Brain microvascular endothelial cell (primary cell): ENCODE data around the gene PGF.

Source experiments
- DNase-seq: peaks from one replicate; pipeline ENCODE4 v3.0.0-alpha.2; 2020
- H3K27ac ChIP-seq: fragments of 250-450 bp; sonication (Bioruptor Pico); 2 replicates; pipeline ENCODE4 v1.5.1; 2020; ENCODE audit warnings: mild to moderate bottlenecking, moderate library complexity
- H3K27me3 ChIP-seq: fragments of 250-450 bp; sonication (Bioruptor Pico); replicated peaks from 2 replicates; pipeline ENCODE4 v1.5.1; 2020; ENCODE audit warnings: mild to moderate bottlenecking
- H3K36me3 ChIP-seq: fragments of 250-450 bp; sonication (Bioruptor Pico); replicated peaks from 2 replicates; pipeline ENCODE4 v1.5.1; 2020; ENCODE audit warnings: mild to moderate bottlenecking
- H3K4me3 ChIP-seq: 2 replicates; pipeline ENCODE4 v1.5.1; 2011; ENCODE audit warnings: low read depth, mild to moderate bottlenecking, control low read depth, low read length, moderate library complexity
- in situ Hi-C: cut with HindIII; loops from 2 replicates; pipeline ENCODE4 v1.10.0; 2017; ENCODE audit warnings: low sequenced_read_pairs, low pct_ligation_motif_present
- TF ChIP-seq, protein P1 (sequence below): IDR thresholded peaks from 2 replicates; pipeline ENCODE4 v1.5.1; 2011; ENCODE audit warnings: low read depth, mild to moderate bottlenecking, moderate library complexity, low read length, control low read depth, inconsistent platforms; ENCODE audit errors: missing control alignments

The PGF gene

DNA sequence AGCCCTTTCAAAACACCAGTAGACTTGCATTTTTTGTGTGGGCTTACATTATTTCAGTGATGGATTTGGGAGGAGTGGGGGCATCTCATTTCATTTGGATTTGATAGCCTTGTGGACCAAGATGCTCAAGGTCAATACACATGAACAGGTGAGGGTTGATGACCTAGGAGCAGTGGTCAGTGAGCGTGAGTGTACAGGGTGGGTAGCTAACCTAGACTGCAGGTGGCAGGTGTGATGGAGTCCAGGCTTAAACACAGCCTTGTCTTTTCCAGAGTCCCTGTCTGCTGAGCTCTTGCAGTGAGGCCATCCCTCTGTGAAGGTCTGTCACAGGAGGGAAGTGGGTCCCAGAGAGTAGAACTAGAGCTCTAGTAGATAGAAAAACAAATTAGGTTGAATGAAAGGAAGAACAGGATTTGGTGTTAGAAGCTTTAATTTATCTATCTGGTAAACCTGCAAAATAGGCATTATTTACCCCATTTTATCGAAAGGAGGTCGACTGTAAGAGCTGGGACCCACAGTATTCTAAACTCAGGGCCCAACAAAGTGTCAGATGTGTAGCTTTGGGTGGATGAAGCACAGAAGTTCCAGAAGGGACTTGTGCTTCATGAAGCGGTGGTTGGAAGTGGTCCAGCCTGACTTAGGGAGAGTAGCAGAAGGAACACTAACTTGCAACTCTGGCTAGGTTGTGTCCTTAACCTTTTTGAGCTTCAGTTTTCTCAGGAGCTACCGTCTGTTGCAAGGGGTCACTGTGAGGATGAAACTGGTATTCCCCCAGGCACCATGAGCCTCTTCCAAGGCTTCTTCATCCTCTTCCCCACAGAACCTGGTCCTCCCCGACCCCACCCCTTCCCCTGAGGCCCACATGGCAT, 50.5 kb downstream of the PGF start:
- Histone ChIP-seq H3K27ac (no peak overlapping the region), H3K27me3 (no peaks in the 10 kb centered on the region), H3K4me3 (no peak overlapping the region), H3K36me3 (peaks cover 43% of the 10 kb centered on the region)
- in situ Hi-C loops = no loop called here
- no peak for DNase-seq
- TF ChIP-seq, protein P1, sequence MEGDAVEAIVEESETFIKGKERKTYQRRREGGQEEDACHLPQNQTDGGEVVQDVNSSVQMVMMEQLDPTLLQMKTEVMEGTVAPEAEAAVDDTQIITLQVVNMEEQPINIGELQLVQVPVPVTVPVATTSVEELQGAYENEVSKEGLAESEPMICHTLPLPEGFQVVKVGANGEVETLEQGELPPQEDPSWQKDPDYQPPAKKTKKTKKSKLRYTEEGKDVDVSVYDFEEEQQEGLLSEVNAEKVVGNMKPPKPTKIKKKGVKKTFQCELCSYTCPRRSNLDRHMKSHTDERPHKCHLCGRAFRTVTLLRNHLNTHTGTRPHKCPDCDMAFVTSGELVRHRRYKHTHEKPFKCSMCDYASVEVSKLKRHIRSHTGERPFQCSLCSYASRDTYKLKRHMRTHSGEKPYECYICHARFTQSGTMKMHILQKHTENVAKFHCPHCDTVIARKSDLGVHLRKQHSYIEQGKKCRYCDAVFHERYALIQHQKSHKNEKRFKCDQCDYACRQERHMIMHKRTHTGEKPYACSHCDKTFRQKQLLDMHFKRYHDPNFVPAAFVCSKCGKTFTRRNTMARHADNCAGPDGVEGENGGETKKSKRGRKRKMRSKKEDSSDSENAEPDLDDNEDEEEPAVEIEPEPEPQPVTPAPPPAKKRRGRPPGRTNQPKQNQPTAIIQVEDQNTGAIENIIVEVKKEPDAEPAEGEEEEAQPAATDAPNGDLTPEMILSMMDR = no peak

DNA sequence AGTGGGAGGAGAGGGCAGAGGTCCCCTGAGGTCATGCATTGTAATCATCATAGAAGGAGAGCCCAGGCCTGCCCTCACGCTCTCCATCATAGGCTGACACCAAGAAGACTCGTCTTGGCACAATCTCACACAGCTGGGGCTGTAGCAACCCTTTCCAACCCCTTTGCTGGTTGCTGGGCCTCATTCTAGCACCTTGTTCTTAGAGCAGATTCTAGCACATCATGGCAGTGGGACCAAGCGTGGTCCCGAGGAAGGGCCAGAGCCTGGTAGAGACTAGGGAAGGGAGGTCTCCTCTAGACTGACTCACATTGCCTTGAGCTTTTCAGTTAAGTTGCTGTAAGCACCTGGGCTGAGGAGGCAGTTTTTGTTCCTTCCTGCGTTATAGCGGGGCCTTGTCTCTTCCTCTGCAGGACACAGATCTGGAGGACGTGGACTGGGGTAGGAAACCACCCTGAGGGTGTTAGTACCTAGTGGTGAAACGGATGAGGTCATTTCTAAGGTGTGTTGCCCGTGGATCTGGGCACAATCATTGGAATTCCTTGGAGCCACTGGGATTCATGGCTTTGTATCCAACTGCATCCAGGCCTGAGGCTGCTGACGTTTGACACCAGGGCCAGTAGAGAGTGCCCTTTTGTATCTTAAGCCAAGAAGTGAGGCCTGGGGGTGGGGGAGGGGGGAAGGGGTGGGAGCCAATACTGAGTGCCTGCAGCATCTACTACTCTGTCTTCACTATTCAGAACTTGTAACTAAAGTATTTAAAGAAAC, 52.3 kb downstream of the PGF start:
- Histone ChIP-seq H3K36me3 (peaks cover 61% of the 10 kb centered on the region), H3K27me3 (no peaks in the 10 kb centered on the region), H3K4me3 (no peak overlapping the region), H3K27ac (no peak overlapping the region)
- TF ChIP-seq, protein P1 = no peak
- in situ Hi-C loops = no loop called here
- DNase-seq = no peak

DNA sequence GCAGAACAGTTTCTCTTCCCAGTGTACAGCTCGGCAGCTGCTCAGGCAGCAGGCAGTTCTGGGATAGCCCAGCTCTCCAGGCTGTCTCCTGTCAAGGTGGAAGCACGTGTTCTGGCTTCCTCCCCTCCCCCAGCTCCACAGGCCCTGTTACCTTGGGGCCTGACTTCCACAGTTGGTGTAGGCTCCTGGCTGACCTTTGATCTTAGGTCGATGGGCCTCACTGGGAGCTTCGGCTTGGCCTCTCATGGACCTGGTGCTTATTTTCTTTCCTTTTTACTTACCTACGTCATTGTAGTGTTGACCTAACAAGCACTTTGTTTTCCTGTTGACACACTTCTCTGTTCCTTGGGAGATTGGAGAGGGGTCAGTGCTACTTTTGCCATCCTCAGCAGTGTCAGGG, 56.7 kb downstream of the PGF start:
- TF ChIP-seq, protein P1 = no peak
- no peak overlapping the region for H3K4me3 ChIP-seq
- peaks cover 91% of the 10 kb centered on the region for H3K36me3 ChIP-seq
- no peak overlapping the region for H3K27ac ChIP-seq
- no peaks in the 10 kb centered on the region for H3K27me3 ChIP-seq
- DNase-seq = no peak
- in situ Hi-C loops = no loop called here

DNA sequence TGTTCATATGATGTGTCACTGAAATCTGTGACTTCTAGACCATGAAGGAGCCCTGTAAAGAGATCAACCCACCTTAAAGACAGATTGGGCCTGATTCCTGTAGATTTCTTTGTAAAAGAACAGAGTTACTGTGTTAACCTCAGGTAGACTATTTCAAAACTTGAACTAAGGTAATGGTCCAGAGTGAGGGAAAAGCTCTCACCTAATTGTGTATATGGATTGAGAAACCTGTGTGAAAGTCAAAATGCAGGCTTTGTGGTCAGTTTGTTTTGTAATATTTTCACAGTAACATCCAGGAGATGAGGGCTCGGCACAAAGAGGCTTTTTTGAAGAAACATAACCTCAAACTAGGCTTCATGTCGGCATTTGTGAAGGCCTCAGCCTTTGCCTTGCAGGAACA, 57.3 kb downstream of the PGF start:
- no peak overlapping the region for H3K4me3 ChIP-seq
- TF ChIP-seq, protein P1 = no peak
- peaks cover 94% of the 10 kb centered on the region for H3K36me3 ChIP-seq
- no peak for DNase-seq
- in situ Hi-C loops = no loop called here
- no peak overlapping the region for H3K27ac ChIP-seq
- no peaks in the 10 kb centered on the region for H3K27me3 ChIP-seq

DNA sequence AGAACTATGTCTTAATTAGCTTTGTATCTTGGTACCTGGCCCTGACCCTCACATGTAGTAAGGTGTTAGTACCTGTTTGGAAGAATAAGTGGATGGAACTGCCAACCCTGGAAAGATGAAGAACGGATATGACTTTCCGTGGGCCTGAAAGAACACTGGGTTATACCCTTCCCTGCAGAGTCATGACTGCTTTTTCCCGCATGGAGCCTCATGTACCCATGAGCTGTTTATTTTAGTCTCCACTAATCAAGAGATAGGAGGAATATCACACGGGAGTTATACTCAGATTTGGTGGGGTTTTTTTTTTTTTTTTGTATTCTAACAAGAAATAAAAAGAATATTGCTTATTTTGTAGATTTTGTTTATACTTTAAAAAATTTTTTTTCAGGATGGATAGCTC, 57.8 kb downstream of the PGF start:
- Histone ChIP-seq H3K27ac (no peak overlapping the region), H3K36me3 (peaks cover 94% of the 10 kb centered on the region), H3K27me3 (no peaks in the 10 kb centered on the region), H3K4me3 (no peak overlapping the region)
- DNase-seq = no peak
- in situ Hi-C loops = no loop called here
- TF ChIP-seq, protein P1 = no peak
